ENCODE results near the gene PIK3AP1.

DNA sequence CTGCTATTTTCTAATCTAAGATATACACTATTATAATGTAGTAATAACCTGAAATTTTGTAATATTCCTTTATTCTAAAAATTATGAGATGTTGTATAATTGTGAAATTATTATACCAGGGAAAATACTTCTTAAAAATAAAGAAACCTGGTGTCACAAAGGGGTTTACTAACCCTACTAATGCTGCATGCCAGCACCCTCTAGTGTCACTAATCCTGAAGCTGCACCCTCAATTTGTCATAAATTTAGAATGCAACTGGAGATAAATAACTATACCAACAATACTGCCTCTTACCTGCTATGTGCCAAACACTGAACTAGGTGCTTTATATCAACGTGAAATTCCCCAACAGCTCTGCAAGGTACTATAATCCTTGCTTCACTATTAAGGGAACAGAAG lies 164.3 kb downstream of the PIK3AP1 start:
- TF ChIP-seq POLR2A (IDR thresholded peaks at IDR 0.05; ENCODE audit: low read depth, low read length) (no peak), RFX5 (IDR thresholded peaks at IDR 0.05; ENCODE audit: low read depth, low read length) (no peak), RCOR1 (IDR thresholded peaks at IDR 0.05; ENCODE audit: insufficient replicate concordance, low read length) (no peak), RAD21 (IDR thresholded peaks at IDR 0.05; ENCODE audit: low read length) (0 out of 2 replicates have a peak, but pooled peaks have one; percentile 17), CEBPB (IDR thresholded peaks at IDR 0.05; ENCODE audit: low read depth, low read length) (no peak), BHLHE40 (IDR thresholded peaks at IDR 0.05; ENCODE audit: low read depth, low read length) (no peak), MAZ (IDR thresholded peaks at IDR 0.05; ENCODE audit: borderline replicate concordance, low read depth, low read length) (no peak)
- TF ChIP-seq, protein P1, sequence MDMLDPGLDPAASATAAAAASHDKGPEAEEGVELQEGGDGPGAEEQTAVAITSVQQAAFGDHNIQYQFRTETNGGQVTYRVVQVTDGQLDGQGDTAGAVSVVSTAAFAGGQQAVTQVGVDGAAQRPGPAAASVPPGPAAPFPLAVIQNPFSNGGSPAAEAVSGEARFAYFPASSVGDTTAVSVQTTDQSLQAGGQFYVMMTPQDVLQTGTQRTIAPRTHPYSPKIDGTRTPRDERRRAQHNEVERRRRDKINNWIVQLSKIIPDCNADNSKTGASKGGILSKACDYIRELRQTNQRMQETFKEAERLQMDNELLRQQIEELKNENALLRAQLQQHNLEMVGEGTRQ (IDR thresholded peaks at IDR 0.05; ENCODE audit: low read depth, low read length): no peak
- TF ChIP-seq, protein P2, sequence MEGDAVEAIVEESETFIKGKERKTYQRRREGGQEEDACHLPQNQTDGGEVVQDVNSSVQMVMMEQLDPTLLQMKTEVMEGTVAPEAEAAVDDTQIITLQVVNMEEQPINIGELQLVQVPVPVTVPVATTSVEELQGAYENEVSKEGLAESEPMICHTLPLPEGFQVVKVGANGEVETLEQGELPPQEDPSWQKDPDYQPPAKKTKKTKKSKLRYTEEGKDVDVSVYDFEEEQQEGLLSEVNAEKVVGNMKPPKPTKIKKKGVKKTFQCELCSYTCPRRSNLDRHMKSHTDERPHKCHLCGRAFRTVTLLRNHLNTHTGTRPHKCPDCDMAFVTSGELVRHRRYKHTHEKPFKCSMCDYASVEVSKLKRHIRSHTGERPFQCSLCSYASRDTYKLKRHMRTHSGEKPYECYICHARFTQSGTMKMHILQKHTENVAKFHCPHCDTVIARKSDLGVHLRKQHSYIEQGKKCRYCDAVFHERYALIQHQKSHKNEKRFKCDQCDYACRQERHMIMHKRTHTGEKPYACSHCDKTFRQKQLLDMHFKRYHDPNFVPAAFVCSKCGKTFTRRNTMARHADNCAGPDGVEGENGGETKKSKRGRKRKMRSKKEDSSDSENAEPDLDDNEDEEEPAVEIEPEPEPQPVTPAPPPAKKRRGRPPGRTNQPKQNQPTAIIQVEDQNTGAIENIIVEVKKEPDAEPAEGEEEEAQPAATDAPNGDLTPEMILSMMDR (conservative IDR thresholded peaks at IDR 0.05; ENCODE audit: low read depth, low read length): peak; percentile 33
